Skin of body (tissue), 2 donors: ENCODE results near the gene MRPS23. TPM values are rescaled to one million over a fixed set of nuclear protein-coding genes. Genes with fewer than 3 reads are reported as not detected.
A peak's percentile ranks its signal among the peaks of the same experiment; 100 is the strongest.
"Not testable (repeated sequence)": the region's sequence is repeated elsewhere in the genome, so short reads cannot be mapped to it uniquely, and the experiment has no call there.

ENCODE experiments used
- DNase-seq: peaks from one replicate; lab custom pipeline; 2025; lab: John Stamatoyannopoulos, UW
- total RNA-seq: library from RNA; depleted of rRNA; stranded (reverse); fragments of >200 nt; gene quantifications from one replicate; pipeline ENCODE4 v1.2.3, GENCODE V29; 2014

The MRPS23 gene
- total RNA-seq, 1 donor from 2014 or later, result 10.4 TPM

- no peak for DNase-seq
These were observed 14.4 kb upstream of the MRPS23 start for GRCh38 chr17:57864273-57864672.

DNA sequence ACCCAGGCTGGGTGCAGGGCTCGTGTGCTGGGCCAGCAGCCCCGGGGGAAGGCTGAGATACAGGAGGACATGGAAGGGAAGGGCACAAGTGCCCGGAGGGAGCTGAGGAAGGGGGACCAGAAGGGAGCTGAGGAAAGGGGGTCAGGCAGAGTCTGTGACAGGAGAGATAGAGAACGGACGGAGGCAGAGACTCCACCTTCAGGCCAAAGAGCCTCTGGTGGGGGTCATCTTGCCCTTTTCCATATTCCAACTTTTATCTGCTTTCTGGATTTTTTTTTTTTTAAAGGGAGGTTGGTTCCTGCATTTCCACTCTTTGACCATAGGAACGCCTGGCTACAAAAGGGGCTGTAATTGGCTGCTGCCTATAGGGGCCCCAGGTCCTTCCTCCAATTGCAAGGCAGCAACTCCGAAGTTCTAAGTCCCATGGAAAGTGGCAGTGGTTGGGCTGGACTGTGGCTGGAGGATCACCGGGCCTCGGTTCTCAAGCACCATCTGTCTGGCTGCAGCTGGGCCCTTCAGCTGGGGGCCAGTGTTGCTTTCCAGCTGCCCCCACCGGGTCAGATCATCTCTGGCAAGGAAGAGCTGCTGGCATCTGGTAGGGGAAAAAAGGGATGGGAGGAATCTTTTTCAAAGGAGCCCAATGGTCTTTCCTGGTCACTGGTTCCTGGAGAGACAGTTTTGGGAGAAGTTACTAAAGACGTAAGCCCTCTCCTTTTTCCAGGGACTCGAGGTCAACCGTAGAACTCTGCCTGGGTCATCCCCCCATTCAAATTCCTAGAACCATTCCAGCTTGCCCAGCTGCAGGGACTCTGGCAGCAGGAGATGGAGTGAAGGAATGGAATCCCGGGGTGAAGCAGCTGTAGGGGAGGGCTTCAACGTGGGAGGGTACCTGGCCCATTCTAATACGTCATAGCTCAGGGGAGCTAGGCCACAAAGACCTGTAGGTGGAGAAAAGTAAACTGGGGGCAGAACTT, 13.1 kb upstream of the MRPS23 start:
- no peak for DNase-seq

DNA sequence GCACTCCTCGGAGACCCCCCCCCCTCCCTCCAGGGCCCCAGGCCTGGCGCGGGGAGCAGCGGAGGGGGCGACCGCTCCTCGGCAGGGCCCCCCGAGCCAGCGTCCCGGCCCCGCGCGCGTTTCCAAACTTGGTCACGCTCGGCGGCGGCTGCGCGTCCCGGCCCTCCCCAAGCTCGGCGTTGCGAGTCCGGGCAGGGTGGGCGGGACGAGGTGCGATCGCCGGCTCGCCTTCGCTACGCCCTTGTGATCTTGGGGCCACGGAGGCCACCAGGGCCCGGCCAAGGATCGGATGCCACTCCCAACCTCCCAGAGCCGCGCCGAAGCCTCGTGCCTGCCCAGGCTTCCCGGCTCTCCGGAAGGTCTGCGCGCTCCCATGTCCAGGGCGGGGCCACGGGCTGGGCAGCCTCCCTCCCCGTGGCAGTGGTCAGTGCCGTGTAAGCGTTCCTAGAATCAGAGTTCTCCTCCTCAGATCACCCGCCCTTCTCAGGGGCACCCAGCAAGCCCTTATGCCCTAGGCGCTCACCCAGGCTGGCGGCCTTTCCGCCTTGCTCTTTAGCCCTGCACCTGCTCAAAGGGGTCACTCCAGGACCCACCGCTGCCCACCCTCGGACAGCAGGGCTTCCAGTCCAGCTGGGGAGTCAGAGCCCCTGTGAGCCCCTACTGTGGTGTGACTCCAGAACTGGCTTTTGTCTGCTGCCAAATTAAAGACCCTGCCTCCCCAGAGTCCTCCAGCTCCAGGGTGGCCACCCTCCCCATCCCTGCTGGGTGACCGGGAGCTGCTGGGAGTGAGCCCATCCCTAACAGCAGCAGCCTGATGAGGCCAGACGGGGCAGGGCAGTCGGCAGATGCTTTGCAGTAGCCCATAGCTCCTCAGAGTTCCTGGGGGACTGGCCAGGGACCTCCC, 12.2 kb upstream of the MRPS23 start:
- no peak for DNase-seq

- peak; percentile 26 for DNase-seq
These were observed 11.4 kb upstream of the MRPS23 start for GRCh38 chr17:57861000-57861789.

DNA sequence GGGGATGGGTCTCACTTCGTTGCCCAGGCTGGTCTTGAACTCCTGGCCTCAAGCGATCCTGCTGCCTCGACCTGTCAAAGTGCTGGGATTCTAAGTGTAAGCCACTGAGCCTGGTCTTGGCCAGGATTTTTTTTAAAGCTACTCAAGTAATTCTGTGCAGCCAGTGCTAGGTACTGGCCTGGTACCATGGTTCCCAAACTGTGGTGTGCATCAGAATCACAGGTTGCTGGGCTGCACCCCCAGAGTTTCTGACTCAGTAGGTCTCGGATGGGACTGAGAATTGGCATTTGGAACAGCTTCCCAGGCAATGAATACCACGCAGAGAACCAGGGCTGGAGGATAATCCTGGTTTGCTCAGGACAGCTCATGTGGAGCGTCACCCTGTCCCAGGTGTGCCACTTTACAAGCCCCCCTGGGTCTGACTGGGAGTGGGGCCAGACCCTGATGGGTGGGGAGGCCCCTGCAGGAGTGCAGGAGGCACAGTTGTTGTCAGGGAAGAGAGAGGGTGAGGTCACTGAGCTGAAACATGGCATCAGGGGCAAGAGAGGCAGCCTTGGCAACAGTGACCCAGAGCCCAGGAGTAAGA, 10.7 kb upstream of the MRPS23 start:
- DNase-seq, result no peak

DNA sequence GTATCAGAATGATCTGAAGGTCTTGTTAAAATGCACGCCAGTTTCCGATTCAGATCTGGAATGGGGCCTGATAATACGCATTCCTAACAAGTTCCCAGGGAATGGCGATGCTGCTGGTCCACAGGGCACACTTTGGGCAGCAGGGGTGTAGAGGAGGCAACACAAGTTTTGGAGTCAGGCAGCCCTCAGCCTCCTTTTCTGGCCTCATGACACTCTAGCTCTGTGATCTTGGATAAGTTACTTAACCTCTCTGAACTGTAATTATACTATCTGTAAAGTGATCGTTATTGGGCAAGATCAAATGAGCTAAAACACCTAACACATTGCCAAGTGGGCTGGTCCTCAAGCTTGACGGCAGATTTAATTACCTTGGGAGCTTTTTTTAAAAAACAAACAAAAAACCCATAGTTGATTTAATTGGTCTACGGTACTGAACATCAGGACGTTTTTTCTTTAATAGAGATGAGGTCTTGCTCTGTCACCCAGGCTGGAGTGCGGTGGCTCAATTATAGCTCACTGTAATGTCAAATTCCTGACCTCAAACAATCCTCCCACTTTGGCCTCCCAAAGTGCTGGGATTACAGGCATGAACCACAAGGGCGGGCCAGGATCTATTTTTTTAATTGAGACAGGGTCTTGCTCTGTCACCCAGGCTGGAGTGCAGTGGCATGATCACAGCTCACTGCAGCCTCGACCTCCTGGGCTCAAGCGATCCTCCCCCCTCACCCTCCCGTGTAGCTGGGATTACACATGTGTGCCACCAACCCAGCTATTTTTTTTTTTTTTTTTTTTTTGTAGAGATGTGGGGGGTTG, 10.0 kb upstream of the MRPS23 start:
- DNase-seq, result no peak

- DNase-seq, result no peak
These were observed 9.0 kb upstream of the MRPS23 start for GRCh38 chr17:57858838-57859237.

DNA sequence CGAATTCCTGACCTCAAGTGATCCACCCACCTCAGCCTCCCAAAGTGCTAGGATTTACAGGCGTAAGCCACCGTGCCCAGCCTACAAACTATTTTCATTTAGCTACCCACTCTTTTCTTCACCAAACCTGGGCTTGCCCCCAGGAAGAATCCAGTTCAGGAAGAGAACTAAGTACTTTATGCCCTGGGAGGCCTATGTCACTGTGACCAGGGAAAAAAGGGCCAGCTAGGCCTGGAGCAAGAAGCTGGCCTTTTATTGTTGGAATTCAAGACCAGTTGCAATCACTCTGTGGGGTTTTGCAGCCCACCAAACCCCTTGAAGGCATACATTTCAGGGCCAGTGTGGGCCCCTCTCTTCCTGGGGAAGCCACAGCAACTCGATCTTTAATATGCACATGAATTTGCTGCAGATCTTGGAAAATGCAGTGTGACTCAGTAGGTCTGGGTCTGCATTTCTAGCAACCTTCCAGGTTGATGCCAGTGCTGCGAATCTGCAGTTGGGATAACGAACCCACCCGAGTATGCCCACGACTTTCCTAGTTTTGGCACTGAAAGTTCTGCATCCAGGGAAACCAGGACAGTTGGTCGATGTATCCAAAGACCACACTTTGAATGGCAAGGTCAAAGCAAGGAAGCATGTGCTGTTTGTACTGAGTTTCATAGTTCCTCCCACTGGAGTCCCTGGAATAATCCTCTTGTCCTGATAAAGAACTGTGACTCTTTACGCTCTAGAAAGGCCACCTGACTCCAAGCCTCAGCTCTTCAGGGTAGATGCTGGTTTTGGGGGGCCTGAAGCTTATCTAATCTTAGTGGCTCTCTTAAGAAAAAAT, 7.2 kb upstream of the MRPS23 start:
- no peak for DNase-seq

- DNase-seq, result no peak
These were observed 5.7 kb upstream of the MRPS23 start for GRCh38 chr17:57855391-57856035.

GRCh38 chr17:57853695-57854094, 3.9 kb upstream of the MRPS23 start:
- no peak for DNase-seq

GRCh38 chr17:57852955-57853328, 3.1 kb upstream of the MRPS23 start:
- DNase-seq, result no peak

DNA sequence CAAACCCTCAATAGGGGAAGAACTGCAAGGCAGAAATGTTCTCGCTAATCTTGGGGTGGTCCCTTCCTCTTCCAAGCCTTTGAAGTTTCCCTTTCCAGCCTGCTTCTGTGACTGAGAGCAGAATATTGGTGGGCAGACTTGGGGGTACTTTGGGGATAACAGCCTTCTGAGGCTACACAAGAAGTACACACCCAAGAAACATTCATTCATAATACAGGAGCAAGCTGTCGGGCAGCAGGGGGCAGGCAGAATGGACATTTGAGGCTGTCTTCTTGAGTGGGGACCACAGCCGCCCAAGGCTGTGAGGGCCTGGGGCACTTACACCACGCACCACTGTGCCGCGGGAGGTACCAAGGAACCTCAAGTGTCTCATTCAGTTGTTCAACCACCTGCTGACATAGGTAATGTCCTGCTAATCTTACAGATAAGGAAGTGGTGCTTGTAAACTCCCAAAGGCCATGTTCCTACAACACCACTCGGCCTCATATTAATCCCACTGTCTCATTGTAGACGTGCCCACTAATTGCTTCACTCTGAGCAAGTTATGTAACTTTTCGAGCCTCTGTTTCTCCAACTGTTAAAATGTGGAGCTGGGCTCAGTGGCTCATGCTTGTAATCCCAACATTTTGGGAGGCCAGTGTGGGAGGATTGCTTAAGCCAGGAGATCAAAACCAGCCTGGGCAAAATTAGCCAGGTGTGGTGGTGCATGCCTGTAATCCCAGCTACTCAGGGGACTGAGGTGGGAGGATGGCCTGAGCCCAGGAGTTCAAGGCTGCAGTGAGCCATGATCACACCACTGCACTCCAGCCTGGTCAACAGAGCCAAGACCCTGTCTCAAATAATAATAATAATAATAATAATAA, 2.5 kb upstream of the MRPS23 start:
- DNase-seq, result no peak

- no peak for DNase-seq
These were observed 526 bp downstream of the MRPS23 start for GRCh38 chr17:57849163-57849873.

DNA sequence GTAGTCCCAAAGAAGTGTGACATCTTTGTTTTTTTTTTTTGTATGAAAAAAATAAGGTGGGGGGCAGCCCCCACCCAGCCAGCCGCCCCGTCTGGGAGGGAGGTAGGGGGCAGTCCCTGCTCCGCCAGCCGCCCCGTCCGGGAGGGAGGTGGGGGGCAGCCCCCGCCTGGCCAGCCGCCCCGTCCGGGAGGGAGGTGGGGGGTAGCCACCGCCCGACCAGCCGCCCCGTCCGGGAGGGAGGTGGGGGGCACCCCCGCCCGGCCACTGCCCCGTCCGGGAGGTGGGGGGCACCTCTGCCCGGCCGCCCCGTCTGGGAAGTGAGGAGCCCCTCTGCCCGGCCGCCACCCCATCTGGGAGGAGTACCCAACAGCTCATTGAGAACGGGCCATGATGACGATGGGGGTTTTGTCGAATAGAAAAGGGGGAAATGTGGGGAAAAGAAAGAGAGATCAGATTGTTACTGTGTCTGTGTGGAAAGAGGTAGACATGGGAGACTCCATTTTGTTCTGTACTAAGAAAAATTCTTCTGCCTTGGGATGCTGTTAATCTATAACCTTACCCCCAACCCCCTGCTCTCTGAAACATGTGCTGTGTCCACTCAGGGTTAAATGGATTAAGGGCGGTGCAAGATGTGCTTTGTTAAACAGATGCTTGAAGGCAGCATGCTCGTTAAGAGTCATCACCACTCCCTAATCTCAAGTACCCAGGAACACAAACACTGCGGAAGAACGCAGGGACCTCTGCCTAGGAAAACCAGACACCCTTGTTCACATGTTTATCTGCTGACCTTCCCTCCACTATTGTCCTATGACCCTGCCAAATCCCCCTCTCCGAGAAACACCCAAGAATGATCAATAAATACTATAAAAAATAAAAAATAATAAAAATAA, 3.5 kb downstream of the MRPS23 start:
- not testable (repeated sequence) for DNase-seq

DNA sequence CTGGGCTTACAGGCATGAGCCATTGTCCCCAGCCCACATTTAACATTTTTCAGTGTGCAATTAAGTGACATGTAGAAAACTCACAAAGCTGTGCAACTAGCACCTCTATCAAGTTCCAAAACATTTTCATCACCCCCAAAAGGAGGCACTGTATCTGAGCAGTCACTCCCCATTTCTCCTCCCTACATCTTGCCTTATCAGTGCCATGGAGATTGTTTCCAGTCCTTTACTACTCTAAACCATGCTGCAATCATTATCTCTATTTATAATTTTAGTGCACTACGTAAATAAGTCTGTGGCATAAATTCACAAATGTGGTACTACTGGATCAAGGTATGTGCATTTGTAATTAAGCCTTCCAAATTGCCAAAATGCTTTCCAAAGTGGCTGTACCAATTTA, 7.6 kb downstream of the MRPS23 start:
- DNase-seq, result no peak

DNA sequence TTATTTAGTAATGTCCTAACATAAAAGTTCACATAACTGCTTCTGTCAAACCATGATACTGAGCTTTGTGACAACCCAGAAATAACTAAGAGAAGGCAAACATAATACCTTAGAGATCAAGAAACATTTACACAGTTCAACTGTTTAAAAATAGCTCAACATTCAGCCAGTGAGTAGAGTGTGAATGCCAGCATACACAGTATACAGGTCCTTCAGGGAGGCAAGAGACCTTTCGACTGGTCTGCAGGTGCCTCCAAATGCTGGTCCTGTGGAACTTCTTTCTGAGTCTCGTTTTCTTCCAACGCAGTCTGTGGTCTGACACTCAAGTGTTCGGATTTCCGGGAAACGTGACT, 10.3 kb downstream of the MRPS23 start:
- DNase-seq, result no peak
